ENCODE data around the gene RNF149.

GRCh38 chr2:101310834-101311695 lies 2.6 kb upstream of the RNF149 start:
- TF ChIP-seq, protein P1, sequence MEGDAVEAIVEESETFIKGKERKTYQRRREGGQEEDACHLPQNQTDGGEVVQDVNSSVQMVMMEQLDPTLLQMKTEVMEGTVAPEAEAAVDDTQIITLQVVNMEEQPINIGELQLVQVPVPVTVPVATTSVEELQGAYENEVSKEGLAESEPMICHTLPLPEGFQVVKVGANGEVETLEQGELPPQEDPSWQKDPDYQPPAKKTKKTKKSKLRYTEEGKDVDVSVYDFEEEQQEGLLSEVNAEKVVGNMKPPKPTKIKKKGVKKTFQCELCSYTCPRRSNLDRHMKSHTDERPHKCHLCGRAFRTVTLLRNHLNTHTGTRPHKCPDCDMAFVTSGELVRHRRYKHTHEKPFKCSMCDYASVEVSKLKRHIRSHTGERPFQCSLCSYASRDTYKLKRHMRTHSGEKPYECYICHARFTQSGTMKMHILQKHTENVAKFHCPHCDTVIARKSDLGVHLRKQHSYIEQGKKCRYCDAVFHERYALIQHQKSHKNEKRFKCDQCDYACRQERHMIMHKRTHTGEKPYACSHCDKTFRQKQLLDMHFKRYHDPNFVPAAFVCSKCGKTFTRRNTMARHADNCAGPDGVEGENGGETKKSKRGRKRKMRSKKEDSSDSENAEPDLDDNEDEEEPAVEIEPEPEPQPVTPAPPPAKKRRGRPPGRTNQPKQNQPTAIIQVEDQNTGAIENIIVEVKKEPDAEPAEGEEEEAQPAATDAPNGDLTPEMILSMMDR (IDR thresholded peaks at IDR 0.05 in 8 of 11, conservative IDR thresholded peaks at IDR 0.05 in 3 of 11): no peak
- TF ChIP-seq POLR2AphosphoS5 (IDR thresholded peaks at IDR 0.05): no peak
